Thoracic aorta (tissue), 2 donors: ENCODE data around the gene RGS14. TPM values are rescaled to one million over a fixed set of nuclear protein-coding genes. Genes with fewer than 3 reads are reported as not detected.

Source experiments
- ATAC-seq: fragments of 150-250 bp; one replicate; pipeline ENCODE4 v1.8.0; 2017; ENCODE audit warnings: low read depth; ENCODE audit not compliant: insufficient number of reproducible peaks, low FRiP score
- DNase-seq: peaks from one replicate; pipeline ENCODE4 v3.0.0-alpha.2; 2020; ENCODE audit warnings: low spot score
- H3K27ac ChIP-seq, 2 donors: fragments of 200-600 bp; sonication (generic); 1 replicate in 1 of 2; 2 replicates in 1 of 2; pipeline ENCODE4 v1.5.1; 2016; ENCODE audit warnings: mild to moderate bottlenecking in 2 of 2, moderate library complexity in 2 of 2
- H3K27me3 ChIP-seq: fragments of 200-600 bp; sonication (generic); replicated peaks from 2 replicates; pipeline ENCODE4 v1.6.0; 2016; ENCODE audit warnings: mild to moderate bottlenecking; ENCODE audit not compliant: insufficient read depth
- H3K36me3 ChIP-seq: fragments of 200-600 bp; sonication (generic); one replicate; pipeline ENCODE4 v1.5.1; 2016
- H3K4me1 ChIP-seq, 2 donors: fragments of 200-600 bp; sonication (generic); 1 replicate in 1 of 2; 2 replicates in 1 of 2; pipeline versions ENCODE4 v1.5.1 to v1.6.0; 2016; ENCODE audit warnings: low read depth in 2 of 2, mild to moderate bottlenecking in 1 of 2; ENCODE audit not compliant: control insufficient read depth in 1 of 2
- H3K4me3 ChIP-seq: fragments of 200-600 bp; sonication (generic); 2 replicates; pipeline ENCODE4 v1.5.1; 2016; ENCODE audit warnings: mild to moderate bottlenecking
- H3K9me3 ChIP-seq: fragments of 200-600 bp; sonication (generic); 2 replicates; pipeline ENCODE4 v1.5.1; 2016
- CTCF ChIP-seq: fragments of 200-600 bp; sonication (generic); IDR thresholded peaks from one replicate; pipeline ENCODE4 v1.5.1; 2019; ENCODE audit warnings: antibody characterized with exemption
- total RNA-seq, 2 donors: library from RNA; depleted of rRNA; stranded (reverse); fragments of >200 nt; gene quantifications; one replicate each; pipeline versions ENCODE4 v1.1.0 to v1.2.3, GENCODE V29; 2016

The RGS14 gene
- total RNA-seq, 2 donors from 2014 or later = 4.9 to 12.6 TPM

GRCh38 chr5:177333420-177334154, 24.1 kb upstream of the RGS14 start:
- no peak for ATAC-seq
- DNase-seq = no peak
- peaks cover 76% of the 10 kb centered on the region for H3K36me3 ChIP-seq
- H3K4me1 ChIP-seq = no peaks in the 10 kb centered on the region
- no peak overlapping the region for H3K27ac ChIP-seq
- no peak overlapping the region for H3K4me3 ChIP-seq
- H3K27me3 ChIP-seq = no peaks in the 10 kb centered on the region
- no peak for TF ChIP-seq CTCF
- no peaks in the 10 kb centered on the region for H3K9me3 ChIP-seq

DNA sequence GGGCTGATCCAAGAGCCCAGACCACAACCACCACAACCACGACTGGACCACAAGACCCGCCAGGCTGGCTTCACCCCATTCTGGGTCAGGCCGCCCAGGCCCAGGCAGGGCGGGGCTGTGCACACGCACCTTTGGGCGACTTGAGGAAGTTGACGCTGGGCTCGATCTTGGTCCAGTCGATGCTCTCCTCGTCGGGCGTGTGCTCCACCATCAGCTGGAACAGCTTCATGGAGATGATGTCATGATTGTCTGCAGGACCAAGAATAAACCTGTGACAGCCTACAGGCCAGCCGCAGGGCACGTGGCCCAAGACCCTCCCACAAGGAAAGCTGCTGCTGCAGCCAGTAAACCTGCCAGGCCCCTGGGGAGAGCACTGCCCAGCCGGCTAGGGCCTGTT, 23.6 kb upstream of the RGS14 start:
- no peak for TF ChIP-seq CTCF
- Histone ChIP-seq H3K27ac (no peak overlapping the region), H3K36me3 (peaks cover 76% of the 10 kb centered on the region), H3K9me3 (no peaks in the 10 kb centered on the region), H3K27me3 (no peaks in the 10 kb centered on the region), H3K4me1 (no peaks in the 10 kb centered on the region), H3K4me3 (no peak overlapping the region)
- DNase-seq (no peak), ATAC-seq (no peak)

DNA sequence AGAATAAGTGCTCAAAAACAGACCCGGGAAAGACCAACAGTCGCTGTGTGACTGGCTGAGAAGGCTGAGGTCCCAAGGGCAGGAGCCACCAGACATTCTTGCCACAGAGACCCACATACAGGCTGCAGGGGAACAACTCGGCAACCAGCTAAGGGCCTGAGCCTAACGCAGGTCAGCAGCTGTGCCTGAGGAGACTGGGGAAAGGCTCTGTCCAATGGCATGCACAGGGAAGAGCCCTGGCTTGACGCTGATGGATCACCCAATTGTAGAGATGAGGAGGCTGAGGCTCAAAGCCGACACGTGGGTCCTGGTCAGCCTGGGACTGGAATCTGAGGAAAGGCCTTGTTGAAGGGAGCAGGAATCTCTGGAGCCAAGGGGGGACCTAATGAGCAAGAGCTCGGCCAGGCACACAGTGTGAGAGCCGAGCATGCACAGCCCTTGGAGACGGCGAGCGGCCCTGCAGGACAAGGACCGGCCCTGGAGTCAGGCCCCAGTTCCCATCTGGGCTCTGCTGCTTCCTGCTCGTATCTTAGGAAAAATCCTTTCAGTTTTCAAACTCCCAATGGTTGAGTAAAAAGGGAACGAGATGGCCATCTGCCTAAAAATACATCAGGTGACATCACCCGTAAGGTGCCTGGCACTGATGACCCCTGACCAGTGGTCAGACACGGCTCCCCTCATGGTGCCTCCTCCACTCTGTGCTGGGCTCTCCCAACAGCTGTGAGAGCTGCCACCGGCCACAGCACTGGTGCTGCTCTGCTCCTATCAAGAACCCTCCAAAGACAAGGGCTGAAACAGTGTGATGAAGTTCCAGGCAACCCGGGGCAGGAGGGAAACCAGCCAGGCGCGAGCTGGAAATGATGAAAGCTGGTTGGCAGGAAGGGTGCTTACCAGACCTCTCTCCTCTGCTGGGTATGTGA, 22.7 kb upstream of the RGS14 start:
- no peaks in the 10 kb centered on the region for H3K27me3 ChIP-seq
- TF ChIP-seq CTCF = no peak
- H3K9me3 ChIP-seq = no peaks in the 10 kb centered on the region
- H3K4me3 ChIP-seq = no peak overlapping the region
- peaks cover 73% of the 10 kb centered on the region for H3K36me3 ChIP-seq
- no peak overlapping the region for H3K27ac ChIP-seq
- DNase-seq = no peak
- no peak for ATAC-seq
- H3K4me1 ChIP-seq = no peaks in the 10 kb centered on the region

GRCh38 chr5:177335701-177336065, 22.0 kb upstream of the RGS14 start:
- no peak for ATAC-seq
- Histone ChIP-seq H3K4me3 (no peak overlapping the region), H3K36me3 (peaks cover 67% of the 10 kb centered on the region), H3K27ac (no peak overlapping the region), H3K27me3 (no peaks in the 10 kb centered on the region), H3K9me3 (no peaks in the 10 kb centered on the region), H3K4me1 (no peaks in the 10 kb centered on the region)
- DNase-seq = no peak
- TF ChIP-seq CTCF = no peak

GRCh38 chr5:177336112-177336511, 21.6 kb upstream of the RGS14 start:
- H3K36me3 ChIP-seq = peaks cover 66% of the 10 kb centered on the region
- H3K27ac ChIP-seq = no peak overlapping the region

More at GRCh38 chr5:177336112-177336511, 21.6 kb upstream of the RGS14 start:
- no peak for ATAC-seq
- no peak for DNase-seq
- Histone ChIP-seq H3K9me3 (no peaks in the 10 kb centered on the region), H3K4me3 (no peak overlapping the region), H3K27me3 (no peaks in the 10 kb centered on the region), H3K4me1 (no peaks in the 10 kb centered on the region)
- TF ChIP-seq CTCF = no peak
